Limb (tissue), 2 donors: ENCODE data around the gene RSL24D1.
"Not testable (repeated sequence)": the region's sequence is repeated elsewhere in the genome, so short reads cannot be mapped to it uniquely, and the experiment has no call there.

Experiments
- DNase-seq, 2 donors: peaks; one replicate each; pipeline ENCODE4 v3.0.0-alpha.2; 2016; ENCODE audit errors: extremely low spot score in 2 of 2

RSL24D1 gene

GRCh38 chr15:55218056-55218455 lies 21.3 kb upstream of the RSL24D1 start:
- peak in 1 of 2 donors; percentile 10 for DNase-seq

- DNase-seq = no peak
Measured at GRCh38 chr15:55204464-55204863, 7.7 kb upstream of the RSL24D1 start.

GRCh38 chr15:55202206-55202605 lies 5.5 kb upstream of the RSL24D1 start:
- no peak for DNase-seq

- DNase-seq = no peak
Measured at GRCh38 chr15:55198706-55199105, 2.0 kb upstream of the RSL24D1 start.

DNA sequence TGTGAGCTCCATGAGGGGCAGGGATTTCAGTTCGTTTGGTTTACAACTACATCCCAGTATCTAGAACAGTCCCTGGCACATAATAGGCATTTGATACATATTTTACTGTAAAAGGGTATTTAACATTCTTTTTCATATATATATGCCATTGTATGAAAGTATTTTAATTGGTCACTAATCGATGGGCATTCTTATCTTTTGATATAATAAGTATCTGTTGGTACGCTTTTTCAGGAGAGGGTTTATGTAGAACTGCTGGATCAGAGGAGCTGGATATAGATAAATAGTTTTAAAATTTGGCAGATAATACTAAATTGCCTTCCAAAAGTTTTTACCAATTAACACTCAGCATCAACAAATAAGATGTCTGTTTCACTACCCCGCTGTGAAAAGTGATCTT lies 978 bp upstream of the RSL24D1 start:
- no peak for DNase-seq

DNA sequence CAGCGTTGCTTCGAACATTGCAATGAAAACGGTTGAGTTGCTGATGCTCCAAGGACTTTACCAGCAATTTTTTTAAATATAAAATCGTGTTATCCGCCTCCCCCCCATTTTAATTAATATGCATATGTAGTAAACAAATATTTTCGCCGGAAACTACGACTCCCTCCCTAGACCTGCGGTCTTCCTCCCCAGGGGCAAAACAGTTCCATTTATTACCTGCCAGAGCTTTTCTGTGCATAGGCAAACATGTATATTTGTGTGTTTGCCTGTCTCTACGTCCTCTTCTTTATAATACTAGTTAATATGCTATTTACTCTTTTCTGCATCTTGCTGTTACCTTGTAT lies 593 bp upstream of the RSL24D1 start:
- peak in 1 of 2 donors; percentile 1 for DNase-seq

DNA sequence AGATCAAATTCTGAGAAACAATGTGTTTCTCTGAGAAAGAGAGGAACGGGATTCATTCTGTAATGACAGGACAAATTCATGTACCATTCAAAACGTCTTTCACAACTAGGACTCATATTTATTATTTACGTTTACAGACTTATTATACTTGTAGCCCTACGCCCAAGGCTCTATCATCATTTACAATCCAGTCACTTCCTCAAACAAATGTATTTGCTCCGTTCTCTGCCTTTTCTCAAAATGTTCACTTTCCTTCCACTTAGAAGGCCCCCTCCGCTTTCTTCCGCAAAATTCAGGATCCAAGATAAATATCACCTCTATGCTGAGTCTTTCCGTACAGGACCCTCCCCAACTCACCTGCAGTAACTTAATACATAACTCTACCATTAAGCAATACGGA lies 745 bp downstream of the RSL24D1 start:
- DNase-seq = no peak

DNA sequence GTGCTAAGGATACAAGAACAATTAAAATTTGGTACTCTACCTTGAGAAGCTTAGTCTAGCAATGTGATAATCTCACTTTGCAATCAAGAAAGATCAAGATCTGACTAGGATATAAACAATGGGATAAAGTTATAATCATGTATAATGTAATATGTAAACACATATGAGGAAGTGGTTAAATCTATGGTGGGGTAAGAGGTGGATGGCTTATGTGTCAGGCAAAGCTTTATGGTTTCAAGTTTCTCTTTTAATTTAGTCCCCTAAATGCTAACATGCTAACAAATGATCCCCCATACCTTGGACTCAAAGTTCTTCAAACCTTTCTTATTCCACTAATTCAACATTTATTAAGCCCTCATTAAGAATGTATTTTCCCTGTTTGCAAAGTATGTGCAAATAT lies 2.5 kb downstream of the RSL24D1 start:
- DNase-seq = no peak

- DNase-seq = no peak
Measured at GRCh38 chr15:55186331-55186730, 10.4 kb downstream of the RSL24D1 start.

GRCh38 chr15:55183679-55184078 lies 13.1 kb downstream of the RSL24D1 start:
- no peak for DNase-seq

DNA sequence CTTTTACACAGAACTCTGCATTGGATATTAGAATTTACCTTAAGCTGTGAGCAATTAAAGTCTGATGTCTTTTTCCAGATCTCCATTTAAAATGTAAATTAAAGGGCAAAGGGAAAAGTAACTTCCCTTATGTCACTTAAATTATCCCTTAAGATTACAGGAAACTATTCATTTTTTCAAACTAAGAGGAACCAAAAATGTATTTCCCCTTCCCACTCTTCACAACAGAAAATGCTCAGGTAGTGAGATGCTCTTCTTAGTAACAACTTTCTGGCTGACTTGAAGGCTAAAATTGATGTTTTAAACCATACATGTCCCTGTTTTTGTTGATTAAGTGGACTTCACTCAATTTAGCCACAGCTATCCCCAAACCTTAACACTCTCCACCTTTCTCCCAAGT lies 17.6 kb downstream of the RSL24D1 start:
- no peak for DNase-seq

GRCh38 chr15:55170361-55170760 lies 26.4 kb downstream of the RSL24D1 start:
- DNase-seq = no peak

DNA sequence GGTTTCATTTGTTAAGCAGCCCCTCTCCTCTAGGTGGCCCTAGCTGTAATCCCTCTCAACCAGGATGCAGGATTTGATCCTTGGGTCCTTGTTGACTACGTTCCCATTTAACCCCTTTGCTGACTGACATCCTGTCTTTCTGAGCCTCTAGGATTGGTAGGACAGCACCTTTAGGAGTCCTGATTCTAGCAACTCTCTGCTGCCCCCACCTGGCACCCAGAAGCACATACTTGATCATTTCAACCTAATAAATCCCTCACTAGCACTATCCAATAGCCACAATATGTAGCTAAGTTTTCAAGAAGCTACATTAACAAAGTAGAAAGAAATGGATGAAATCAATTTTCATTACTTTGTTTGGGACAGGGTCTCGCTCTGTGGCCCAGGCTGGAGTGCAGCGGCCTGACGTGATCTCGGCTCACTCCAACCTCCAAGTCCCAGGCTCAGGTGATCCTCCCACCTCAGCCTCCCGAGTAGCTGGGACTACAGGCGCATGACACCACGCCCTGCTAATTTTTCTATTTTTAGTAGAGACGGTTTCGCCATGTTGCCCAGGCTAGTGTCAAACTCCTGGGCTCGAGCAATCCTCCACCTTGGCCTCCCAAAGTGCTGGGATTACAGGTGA lies 28.3 kb downstream of the RSL24D1 start:
- peak; percentile 70 to 77 for DNase-seq

GRCh38 chr15:55164284-55164683 lies 32.5 kb downstream of the RSL24D1 start:
- no peak for DNase-seq

DNA sequence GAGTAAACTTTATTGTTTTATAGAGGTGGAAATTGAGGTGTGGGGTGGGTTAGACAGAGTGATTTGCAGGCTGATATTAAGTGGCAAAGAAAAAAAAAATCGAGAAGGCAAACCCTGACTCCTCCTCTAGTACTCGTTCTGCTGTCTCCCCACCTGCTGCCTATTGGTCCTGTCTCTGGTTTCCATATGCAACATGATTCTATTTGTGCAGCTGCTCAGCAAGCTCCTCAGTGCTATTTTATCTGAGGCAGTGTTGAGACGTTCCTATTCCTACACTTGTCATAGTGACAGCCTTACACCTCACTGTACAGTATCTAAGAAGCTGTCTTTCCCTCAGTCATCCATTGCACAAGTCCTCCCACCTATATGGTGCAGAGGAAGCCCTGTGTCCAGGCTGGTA lies 45.1 kb downstream of the RSL24D1 start:
- DNase-seq = no peak

GRCh38 chr15:55143132-55143531 lies 53.6 kb downstream of the RSL24D1 start:
- not testable (repeated sequence) for DNase-seq

DNA sequence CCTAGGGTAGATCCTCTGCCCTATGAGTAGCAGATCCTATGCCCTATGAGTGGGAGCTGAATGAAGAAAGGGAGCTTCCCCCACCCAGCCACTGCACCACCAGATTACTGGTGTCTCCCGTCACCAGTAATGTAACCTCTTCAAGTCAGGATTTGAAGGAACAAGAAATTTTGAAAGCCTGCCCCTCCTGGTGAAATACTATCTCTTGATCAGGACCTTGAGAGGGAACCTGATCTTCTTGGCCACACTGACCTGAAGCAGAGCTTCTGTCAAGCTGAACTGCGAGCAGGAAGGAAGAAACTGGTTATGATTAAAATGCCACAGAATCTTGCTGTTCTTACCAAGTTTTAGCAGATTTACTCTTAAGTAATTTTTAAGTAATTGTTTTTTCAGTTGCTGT lies 62.8 kb downstream of the RSL24D1 start:
- no peak for DNase-seq

GRCh38 chr15:55132672-55133071 lies 64.1 kb downstream of the RSL24D1 start:
- DNase-seq = no peak
